Kidney epithelial cell (primary cell): ENCODE data around the gene SH3RF3. TPM values are rescaled to one million over a fixed set of nuclear protein-coding genes. Genes with fewer than 3 reads are reported as not detected.

Experiments
- DNase-seq: peaks from one replicate; pipeline ENCODE4 v3.0.0-alpha.2; 2010; ENCODE audit warnings: low read depth
- H3K27me3 ChIP-seq: 2 replicates; pipeline ENCODE4 v1.6.0; 2011; ENCODE audit warnings: low read length; ENCODE audit not compliant: control insufficient read depth, insufficient read depth
- H3K36me3 ChIP-seq: 2 replicates; pipeline ENCODE4 v1.5.1; 2011; ENCODE audit warnings: low read length; ENCODE audit not compliant: control insufficient read depth, insufficient read depth
- H3K4me3 ChIP-seq: 2 replicates; pipeline ENCODE4 v1.5.1; 2011; ENCODE audit warnings: low read depth, mild to moderate bottlenecking, control low read depth, low read length
- total RNA-seq: library from RNA; depleted of rRNA; stranded (reverse); fragments of >200 nt; gene quantifications from 2 replicates; pipeline ENCODE4 v1.2.3, GENCODE V29; 2015
- TF ChIP-seq, protein P1 (sequence below): IDR thresholded peaks from 2 replicates; pipeline ENCODE4 v1.5.1; 2011; ENCODE audit warnings: mild to moderate bottlenecking, moderate library complexity, low read length, control low read depth, inconsistent platforms; ENCODE audit not compliant: insufficient read depth, poor library complexity, severe bottlenecking

Gene SH3RF3
- total RNA-seq, 1 donor from 2014 or later = 9.6 TPM

DNA sequence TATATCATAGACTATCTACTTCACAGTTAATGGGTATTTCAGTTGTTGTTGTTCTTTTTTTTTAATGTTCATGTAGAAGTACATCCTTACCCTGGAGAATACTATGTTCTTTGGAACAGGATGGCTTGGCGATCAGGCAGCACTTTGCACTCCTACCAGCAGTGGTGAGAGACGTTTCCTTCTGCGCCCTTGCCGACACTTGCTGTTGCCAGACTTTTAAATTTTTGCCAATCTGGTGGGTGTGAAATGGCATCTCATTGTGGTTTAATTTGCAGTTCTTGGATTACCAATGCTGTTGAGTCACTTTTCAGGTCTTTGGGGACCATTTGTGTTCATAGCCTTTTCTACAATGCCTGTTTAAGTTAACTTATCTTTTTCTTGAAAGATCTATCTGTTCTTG, 197.3 kb downstream of the SH3RF3 start:
- DNase-seq = no peak
- H3K4me3 ChIP-seq = no peak overlapping the region
- TF ChIP-seq, protein P1, sequence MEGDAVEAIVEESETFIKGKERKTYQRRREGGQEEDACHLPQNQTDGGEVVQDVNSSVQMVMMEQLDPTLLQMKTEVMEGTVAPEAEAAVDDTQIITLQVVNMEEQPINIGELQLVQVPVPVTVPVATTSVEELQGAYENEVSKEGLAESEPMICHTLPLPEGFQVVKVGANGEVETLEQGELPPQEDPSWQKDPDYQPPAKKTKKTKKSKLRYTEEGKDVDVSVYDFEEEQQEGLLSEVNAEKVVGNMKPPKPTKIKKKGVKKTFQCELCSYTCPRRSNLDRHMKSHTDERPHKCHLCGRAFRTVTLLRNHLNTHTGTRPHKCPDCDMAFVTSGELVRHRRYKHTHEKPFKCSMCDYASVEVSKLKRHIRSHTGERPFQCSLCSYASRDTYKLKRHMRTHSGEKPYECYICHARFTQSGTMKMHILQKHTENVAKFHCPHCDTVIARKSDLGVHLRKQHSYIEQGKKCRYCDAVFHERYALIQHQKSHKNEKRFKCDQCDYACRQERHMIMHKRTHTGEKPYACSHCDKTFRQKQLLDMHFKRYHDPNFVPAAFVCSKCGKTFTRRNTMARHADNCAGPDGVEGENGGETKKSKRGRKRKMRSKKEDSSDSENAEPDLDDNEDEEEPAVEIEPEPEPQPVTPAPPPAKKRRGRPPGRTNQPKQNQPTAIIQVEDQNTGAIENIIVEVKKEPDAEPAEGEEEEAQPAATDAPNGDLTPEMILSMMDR = no peak
- no peaks in the 10 kb centered on the region for H3K27me3 ChIP-seq
- no peaks in the 10 kb centered on the region for H3K36me3 ChIP-seq

DNA sequence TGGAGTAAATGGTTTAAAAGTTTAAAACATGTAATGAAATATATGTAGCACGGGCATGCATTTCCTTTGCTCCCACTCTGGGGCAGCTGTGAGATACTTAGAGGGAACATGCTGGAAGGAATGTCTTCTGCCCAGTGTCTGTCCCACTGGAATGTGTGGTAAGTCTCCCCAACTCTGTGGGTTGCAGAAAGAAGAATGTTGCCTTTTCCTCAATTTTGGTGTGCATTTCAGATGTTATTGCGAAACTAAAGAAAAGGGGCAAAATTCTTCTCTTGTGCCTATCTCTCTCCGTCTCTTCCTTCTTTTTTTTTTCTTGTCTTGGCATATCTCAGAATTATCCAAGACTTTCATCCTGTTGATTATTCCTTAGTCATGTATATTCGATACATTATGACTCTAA, 201.1 kb downstream of the SH3RF3 start:
- H3K27me3 ChIP-seq = no peaks in the 10 kb centered on the region
- H3K36me3 ChIP-seq = no peaks in the 10 kb centered on the region
- no peak overlapping the region for H3K4me3 ChIP-seq
- TF ChIP-seq, protein P1 = no peak
- no peak for DNase-seq

DNA sequence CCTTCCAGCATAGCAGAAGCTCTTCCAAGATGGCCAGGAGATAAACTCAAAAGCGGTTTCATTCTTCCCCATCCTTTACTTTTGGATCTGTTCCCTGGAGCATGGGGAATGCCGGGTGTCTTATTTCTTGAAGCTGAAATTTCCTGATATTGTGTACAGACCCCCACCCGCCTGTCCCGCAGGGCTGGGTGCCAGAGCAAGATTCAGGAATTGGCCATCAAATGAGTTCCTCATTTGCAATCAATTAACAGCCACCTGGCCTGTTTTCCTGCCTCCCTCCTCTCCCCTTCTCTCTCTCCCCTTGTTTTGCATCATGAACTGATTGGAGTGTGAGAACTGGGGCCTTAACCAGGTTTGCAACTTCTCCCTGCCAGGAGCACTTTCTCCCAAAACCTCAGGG, 202.1 kb downstream of the SH3RF3 start:
- H3K36me3 ChIP-seq = no peaks in the 10 kb centered on the region
- no peaks in the 10 kb centered on the region for H3K27me3 ChIP-seq
- TF ChIP-seq, protein P1 = no peak
- DNase-seq = no peak
- H3K4me3 ChIP-seq = no peak overlapping the region

DNA sequence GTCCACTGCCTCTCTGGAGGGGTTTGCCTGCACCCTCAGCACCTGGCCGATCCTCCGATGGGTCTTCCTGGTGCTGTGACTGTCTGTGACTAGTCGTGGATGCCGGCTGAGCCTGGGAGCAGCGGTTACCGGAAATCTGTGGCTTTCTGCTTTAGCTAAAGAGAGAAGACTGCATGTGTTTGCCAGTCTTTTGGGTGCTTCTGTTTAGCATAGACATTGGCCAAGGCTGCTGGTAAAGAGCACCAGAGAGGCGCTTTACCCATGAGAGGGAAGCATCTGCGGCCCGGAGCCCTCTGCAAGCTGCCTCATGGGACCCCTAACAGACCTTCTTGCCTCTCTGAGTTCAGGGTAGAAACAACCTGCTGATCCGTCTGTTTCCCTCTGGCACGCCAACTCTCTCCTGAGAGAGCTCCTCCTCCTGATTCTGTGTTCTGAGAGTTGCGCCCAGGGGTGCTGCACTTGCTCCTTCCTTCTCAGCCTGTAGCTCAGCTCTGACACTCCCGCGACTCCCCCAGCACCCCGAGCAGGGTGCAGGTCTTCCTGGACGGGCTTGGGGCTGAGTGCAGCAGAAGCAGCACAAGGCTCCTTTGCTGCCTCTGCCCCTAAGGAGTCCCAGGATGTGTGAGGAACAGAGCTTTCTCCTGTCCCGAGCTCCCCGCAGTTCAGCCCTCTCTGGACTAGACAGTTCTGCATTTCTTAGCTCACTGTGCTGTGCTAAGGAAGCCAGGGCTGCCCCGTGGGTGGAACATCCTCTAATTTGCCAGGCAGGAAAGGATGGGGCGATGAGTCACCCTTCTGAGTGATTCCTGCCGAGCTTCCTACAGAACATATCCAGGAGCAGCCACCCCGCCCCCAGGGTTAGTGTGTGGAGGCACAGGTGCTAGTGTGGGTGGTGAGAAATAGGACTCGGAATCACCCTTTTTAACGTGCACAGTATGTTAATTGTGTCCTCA, 203.2 kb downstream of the SH3RF3 start:
- no peak overlapping the region for H3K4me3 ChIP-seq
- peak; percentile 85 for DNase-seq
- no peaks in the 10 kb centered on the region for H3K36me3 ChIP-seq
- no peaks in the 10 kb centered on the region for H3K27me3 ChIP-seq
- TF ChIP-seq, protein P1 = no peak

DNA sequence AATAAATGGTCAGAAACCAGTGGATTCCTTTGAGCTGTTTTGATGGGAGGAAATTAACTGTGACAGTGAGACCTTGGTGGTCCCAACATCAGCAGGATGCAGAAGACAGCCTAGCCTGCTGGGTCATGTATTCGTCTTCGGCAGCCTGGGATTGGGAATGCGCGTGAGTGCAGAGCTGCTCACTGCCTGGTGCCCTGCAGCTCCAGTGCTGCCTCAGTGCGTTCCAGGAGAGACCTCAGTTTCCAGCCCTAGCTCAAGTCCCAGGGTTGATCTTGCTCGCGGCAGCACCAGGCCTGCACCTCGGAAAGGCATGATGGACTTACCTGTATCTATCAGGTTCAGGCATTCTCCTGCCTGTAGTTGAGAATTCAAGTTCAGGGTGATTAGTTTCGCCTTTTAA, 203.9 kb downstream of the SH3RF3 start:
- no peak for DNase-seq
- TF ChIP-seq, protein P1 = no peak
- no peak overlapping the region for H3K4me3 ChIP-seq
- no peaks in the 10 kb centered on the region for H3K36me3 ChIP-seq
- H3K27me3 ChIP-seq = no peaks in the 10 kb centered on the region
